Heart left ventricle (tissue), 13 donors: ENCODE data around the gene ACKR3.

Experiments
- POLR2A ChIP-seq, 2 donors: fragments of 450-650 bp; IDR thresholded peaks; one replicate each; pipeline ENCODE4 v1.6.1; 2017; ENCODE audit warnings: antibody characterized with exemption in 2 of 2, mild to moderate bottlenecking in 2 of 2, moderate library complexity in 2 of 2
- TF ChIP-seq, protein P1 (sequence below), 12 donors: fragments of 200-600 bp; sonication (generic) in 4 of 12; IDR thresholded peaks; one replicate each; pipeline versions ENCODE4 v1.5.0 to v1.8.0; 2018 to 2022; ENCODE audit warnings: antibody characterized with exemption in 12 of 12, mild to moderate bottlenecking in 5 of 12
- donor health status: ischemic (EF 13 %, LVEDD 7.1; RV severe dilation, severe dysfunction).
- donor health status: DM: no; HTN: yes; CAD: no.
- donor health status: DM: no; HTN: no; CAD: no.
- donor health status: ischemic (EF 25% LVEDD 6.9; RV normal size, moderate dysfunction).
- donor health status: ischemic (EF 25% LVEDD 5.7; RV mildly dilated, moderate dysfunction).
- donor health status: ischemic (EF 35%, LVEDD 5.7; RV mildly dilated, moderate dysfunction).
- donor health status: nonischemic (EF 11% LVEDD 7.7; RV severe dilation, severe dysfunction).
- donor health status: DM: yes; HTN: yes; CAD: no.
- donor health status: PGD.
- donor health status: ischemic (EF 29% LVEDD 5.4; RV normal size, mild dysfunction).
- donor health status: nonischemic (EF 23%, LVEDD 6.1; RV moderate dilation, normal function).

DNA sequence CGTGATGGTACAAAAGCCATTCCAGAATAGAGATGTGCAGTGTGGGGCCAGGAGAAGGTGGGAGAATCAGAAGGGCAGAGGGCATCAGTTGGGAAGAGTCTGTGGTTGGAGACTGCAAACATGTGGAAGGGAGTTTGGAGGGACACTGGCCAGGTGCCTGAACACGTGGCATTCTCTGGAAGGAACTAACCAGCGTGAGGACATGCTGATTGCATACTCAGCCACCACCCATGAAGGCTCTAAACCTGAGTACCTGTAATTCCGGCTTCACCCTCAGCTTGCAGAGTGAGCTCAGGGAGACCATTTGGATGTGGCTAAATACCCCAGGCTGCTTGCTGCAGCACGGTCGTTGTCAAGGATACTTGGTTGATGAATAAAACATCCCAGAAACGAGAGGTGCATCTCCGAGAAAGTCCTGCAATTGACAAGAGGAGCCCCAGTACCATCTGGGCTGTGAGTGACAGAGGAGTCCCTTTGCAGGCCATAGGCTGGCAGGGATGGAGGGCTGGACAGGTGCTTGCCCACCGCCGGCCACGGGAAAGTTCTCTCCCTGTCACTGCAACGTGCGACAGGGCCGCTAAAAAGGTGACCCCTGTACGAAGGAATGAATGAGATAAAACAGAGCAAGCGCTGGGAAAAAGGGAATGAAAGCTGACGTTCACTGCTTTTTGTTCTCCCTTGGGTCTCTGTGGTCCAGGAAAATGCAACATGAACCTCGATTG lies 5.0 kb downstream of the ACKR3 start:
- TF ChIP-seq, protein P1, sequence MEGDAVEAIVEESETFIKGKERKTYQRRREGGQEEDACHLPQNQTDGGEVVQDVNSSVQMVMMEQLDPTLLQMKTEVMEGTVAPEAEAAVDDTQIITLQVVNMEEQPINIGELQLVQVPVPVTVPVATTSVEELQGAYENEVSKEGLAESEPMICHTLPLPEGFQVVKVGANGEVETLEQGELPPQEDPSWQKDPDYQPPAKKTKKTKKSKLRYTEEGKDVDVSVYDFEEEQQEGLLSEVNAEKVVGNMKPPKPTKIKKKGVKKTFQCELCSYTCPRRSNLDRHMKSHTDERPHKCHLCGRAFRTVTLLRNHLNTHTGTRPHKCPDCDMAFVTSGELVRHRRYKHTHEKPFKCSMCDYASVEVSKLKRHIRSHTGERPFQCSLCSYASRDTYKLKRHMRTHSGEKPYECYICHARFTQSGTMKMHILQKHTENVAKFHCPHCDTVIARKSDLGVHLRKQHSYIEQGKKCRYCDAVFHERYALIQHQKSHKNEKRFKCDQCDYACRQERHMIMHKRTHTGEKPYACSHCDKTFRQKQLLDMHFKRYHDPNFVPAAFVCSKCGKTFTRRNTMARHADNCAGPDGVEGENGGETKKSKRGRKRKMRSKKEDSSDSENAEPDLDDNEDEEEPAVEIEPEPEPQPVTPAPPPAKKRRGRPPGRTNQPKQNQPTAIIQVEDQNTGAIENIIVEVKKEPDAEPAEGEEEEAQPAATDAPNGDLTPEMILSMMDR (IDR thresholded peaks at IDR 0.05) = no peak
- TF ChIP-seq POLR2A (IDR thresholded peaks at IDR 0.05) = no peak
